Measurements from ENCODE around the gene DOK3.

DNA sequence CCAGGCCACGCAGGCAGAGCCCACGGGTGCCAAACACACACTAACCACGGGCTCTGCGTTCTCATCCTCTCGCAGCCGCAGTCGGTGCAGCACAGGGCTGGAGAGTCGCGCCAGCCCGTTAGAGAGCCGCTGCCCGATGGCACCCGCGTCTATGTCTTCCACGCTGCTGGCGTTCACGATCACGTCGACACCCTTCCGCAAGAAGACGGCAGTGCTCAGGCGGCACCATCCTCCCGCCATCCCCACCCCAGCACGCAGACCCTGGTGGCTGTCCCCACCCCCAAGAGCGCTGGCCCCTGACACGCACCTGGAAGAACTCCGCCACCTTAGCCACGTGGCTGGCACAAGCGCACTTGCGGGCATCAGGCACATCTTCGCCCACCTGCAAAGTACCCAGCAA is 42.2 kb downstream of the DOK3 start:
- no peak for TF ChIP-seq POLR2A (IDR thresholded peaks at IDR 0.05)
- TF ChIP-seq, protein P1, sequence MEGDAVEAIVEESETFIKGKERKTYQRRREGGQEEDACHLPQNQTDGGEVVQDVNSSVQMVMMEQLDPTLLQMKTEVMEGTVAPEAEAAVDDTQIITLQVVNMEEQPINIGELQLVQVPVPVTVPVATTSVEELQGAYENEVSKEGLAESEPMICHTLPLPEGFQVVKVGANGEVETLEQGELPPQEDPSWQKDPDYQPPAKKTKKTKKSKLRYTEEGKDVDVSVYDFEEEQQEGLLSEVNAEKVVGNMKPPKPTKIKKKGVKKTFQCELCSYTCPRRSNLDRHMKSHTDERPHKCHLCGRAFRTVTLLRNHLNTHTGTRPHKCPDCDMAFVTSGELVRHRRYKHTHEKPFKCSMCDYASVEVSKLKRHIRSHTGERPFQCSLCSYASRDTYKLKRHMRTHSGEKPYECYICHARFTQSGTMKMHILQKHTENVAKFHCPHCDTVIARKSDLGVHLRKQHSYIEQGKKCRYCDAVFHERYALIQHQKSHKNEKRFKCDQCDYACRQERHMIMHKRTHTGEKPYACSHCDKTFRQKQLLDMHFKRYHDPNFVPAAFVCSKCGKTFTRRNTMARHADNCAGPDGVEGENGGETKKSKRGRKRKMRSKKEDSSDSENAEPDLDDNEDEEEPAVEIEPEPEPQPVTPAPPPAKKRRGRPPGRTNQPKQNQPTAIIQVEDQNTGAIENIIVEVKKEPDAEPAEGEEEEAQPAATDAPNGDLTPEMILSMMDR (IDR thresholded peaks at IDR 0.05) = no peak
